ENCODE measurements around the gene PRPS1.

Gene PRPS1

GRCh38 chrX:107625739-107626138 lies 2.6 kb upstream of the PRPS1 start:
- DNase-seq (ENCODE audit: low read depth in 1 of 2, low spot score in 1 of 2): no peak
- TF ChIP-seq POLR2AphosphoS5 (IDR thresholded peaks at IDR 0.05; ENCODE audit: low read depth) (no peak), REST (IDR thresholded peaks at IDR 0.05; ENCODE audit: insufficient replicate concordance, low read depth) (no peak), SPI1 (IDR thresholded peaks at IDR 0.05; ENCODE audit: borderline replicate concordance, low read depth) (no peak), GABPA (IDR thresholded peaks at IDR 0.05; ENCODE audit: low read depth) (no peak), CTCF (IDR thresholded peaks at IDR 0.05; ENCODE audit: insufficient read depth, low read length) (no peak)
- H3K27me3 ChIP-seq (ENCODE audit: insufficient read depth, poor library complexity, severe bottlenecking): no peaks in the 10 kb centered on the region
- H3K4me3 ChIP-seq (replicated peaks; ENCODE audit: insufficient read depth, low read length): no peak overlapping the region
- no peak overlapping the region for H3K27ac ChIP-seq (replicated peaks)

GRCh38 chrX:107626481-107626880 lies 1.8 kb upstream of the PRPS1 start:
- no peaks in the 10 kb centered on the region for H3K27me3 ChIP-seq (ENCODE audit: insufficient read depth, poor library complexity, severe bottlenecking)
- H3K4me3 ChIP-seq (replicated peaks; ENCODE audit: insufficient read depth, low read length): no peak overlapping the region
- no peak overlapping the region for H3K27ac ChIP-seq (replicated peaks)
- no peak for DNase-seq (ENCODE audit: low read depth in 1 of 2, low spot score in 1 of 2)
- TF ChIP-seq POLR2AphosphoS5 (IDR thresholded peaks at IDR 0.05; ENCODE audit: low read depth): no peak
- TF ChIP-seq CTCF (IDR thresholded peaks at IDR 0.05; ENCODE audit: insufficient read depth, low read length): no peak
- TF ChIP-seq SPI1 (IDR thresholded peaks at IDR 0.05; ENCODE audit: borderline replicate concordance, low read depth): no peak
- no peak for TF ChIP-seq GABPA (IDR thresholded peaks at IDR 0.05; ENCODE audit: low read depth)
- TF ChIP-seq REST (IDR thresholded peaks at IDR 0.05; ENCODE audit: insufficient replicate concordance, low read depth): no peak

- DNase-seq (ENCODE audit: low read depth in 1 of 2, low spot score in 1 of 2): no peak
- H3K27me3 ChIP-seq (ENCODE audit: insufficient read depth, poor library complexity, severe bottlenecking): no peaks in the 10 kb centered on the region
- no peak overlapping the region for H3K4me3 ChIP-seq (replicated peaks; ENCODE audit: insufficient read depth, low read length)
- H3K27ac ChIP-seq (replicated peaks): no peak overlapping the region
- TF ChIP-seq POLR2AphosphoS5 (IDR thresholded peaks at IDR 0.05; ENCODE audit: low read depth) (no peak), SPI1 (IDR thresholded peaks at IDR 0.05; ENCODE audit: borderline replicate concordance, low read depth) (no peak), REST (IDR thresholded peaks at IDR 0.05; ENCODE audit: insufficient replicate concordance, low read depth) (no peak)
These were observed 1.4 kb upstream of the PRPS1 start for GRCh38 chrX:107626916-107627315.

All from HL-60 (cell line).